H1 (cell line): ENCODE measurements around the gene ARHGEF11. TPM values are rescaled to one million over a fixed set of nuclear protein-coding genes. Genes with fewer than 3 reads are reported as not detected.
A peak's percentile ranks its signal among the peaks of the same experiment; 100 is the strongest.

ENCODE experiments used
- CTCF ChIA-PET: fragments of 300-600 bp; sonication (Branson Sonifier 250); formaldehyde crosslinking; loops from one replicate; lab custom pipeline; 2021; ENCODE audit not compliant: partially characterized antibody; lab: Charles Lee
- POLR2A ChIA-PET: fragments of 300-600 bp; sonication (Branson Sonifier 250); formaldehyde crosslinking; loops from one replicate; lab custom pipeline; 2021; ENCODE audit warnings: inconsistent platforms; ENCODE audit not compliant: partially characterized antibody; lab: Charles Lee
- DNase-seq, 2 experiments: peaks; one replicate each; pipeline versions ENCODE4 v3.0.0 to v3.0.0-alpha.2; 2010 to 2022; ENCODE audit warnings: low spot score in 2 of 2, low read depth in 1 of 2, mixed read lengths in 1 of 2
- FAIRE-seq: peaks from 2 replicates; lab custom pipeline; 2011; peaks lifted over from hg19 to GRCh38; lab: Jason Lieb, UNC
- H2AFZ ChIP-seq: 2 replicates; pipeline ENCODE4 v1.8.1; 2012; ENCODE audit warnings: low read length, inconsistent platforms
- H2AK5ac ChIP-seq: 2 replicates; pipeline ENCODE4 v1.6.1; 2013; ENCODE audit warnings: low read depth, low read length
- H2BK120ac ChIP-seq: replicated peaks from 2 replicates; pipeline ENCODE3; 2013; ENCODE audit warnings: low read depth, low read length, inconsistent platforms
- H2BK12ac ChIP-seq: 2 replicates; pipeline ENCODE4 v1.6.1; 2013; ENCODE audit warnings: low read depth, low read length
- H2BK15ac ChIP-seq: 2 replicates; pipeline ENCODE4 v1.6.1; 2013; ENCODE audit warnings: low read length
- H2BK20ac ChIP-seq: 2 replicates; pipeline ENCODE4 v1.6.1; 2013; ENCODE audit warnings: low read length
- H2BK5ac ChIP-seq: 2 replicates; pipeline ENCODE4 v1.6.1; 2013; ENCODE audit warnings: low read depth, low read length
- H3K14ac ChIP-seq: 2 replicates; pipeline ENCODE4 v1.6.1; 2013; ENCODE audit warnings: inconsistent platforms; ENCODE audit not compliant: insufficient read length
- H3K18ac ChIP-seq: 2 replicates; pipeline ENCODE4 v1.6.1; 2013; ENCODE audit warnings: low read length; ENCODE audit errors: extremely low read depth
- H3K23ac ChIP-seq: 2 replicates; pipeline ENCODE4 v1.6.1; 2013; ENCODE audit warnings: inconsistent platforms; ENCODE audit not compliant: insufficient read length
- H3K23me2 ChIP-seq: 2 replicates; pipeline ENCODE4 v1.6.1; 2013; ENCODE audit warnings: low read depth, low read length
- H3K27ac ChIP-seq: 2 replicates; pipeline ENCODE4 v1.6.1; 2011; ENCODE audit warnings: low read depth, low read length, inconsistent platforms
- H3K27me3 ChIP-seq, 4 experiments: replicated peaks in 1 of 4; 1 replicate in 1 of 4; 2 replicates in 3 of 4; pipeline versions ENCODE4 v1.6.1 to v1.8.1; 2011 to 2013; ENCODE audit warnings: low read length in 3 of 4, mild to moderate bottlenecking in 3 of 4, inconsistent platforms in 2 of 4, mixed read lengths in 2 of 4, moderate library complexity in 1 of 4; ENCODE audit not compliant: control insufficient read depth in 3 of 4, insufficient read depth in 3 of 4; ENCODE audit errors: extremely low read depth in 1 of 4
- H3K36me3 ChIP-seq, 4 experiments: 2 replicates each; pipeline versions ENCODE4 v1.6.1 to v1.8.1; 2011 to 2013; ENCODE audit warnings: mild to moderate bottlenecking in 4 of 4, low read length in 3 of 4, moderate library complexity in 2 of 4, control low read depth in 1 of 4, inconsistent platforms in 1 of 4; ENCODE audit not compliant: insufficient read depth in 4 of 4, control insufficient read depth in 2 of 4
- H3K4ac ChIP-seq: replicated peaks from 2 replicates; pipeline ENCODE3; 2013; ENCODE audit warnings: low read length, low read depth, mixed read lengths, inconsistent platforms; ENCODE audit not compliant: insufficient read length
- H3K4me1 ChIP-seq, 4 experiments: replicated peaks in 1 of 4; 1 replicate in 1 of 4; 2 replicates in 3 of 4; pipeline versions ENCODE4 v1.6.1 to v1.8.1; 2011 to 2013; ENCODE audit warnings: low read length in 3 of 4, inconsistent platforms in 2 of 4, mixed read lengths in 1 of 4; ENCODE audit not compliant: insufficient read depth in 4 of 4, control insufficient read depth in 3 of 4
- H3K4me2 ChIP-seq, 2 experiments: 2 replicates each; pipeline versions ENCODE4 v1.6.1 to v1.8.1; 2011 to 2013; ENCODE audit warnings: low read depth in 2 of 2, low read length in 2 of 2, control low read depth in 1 of 2, inconsistent platforms in 1 of 2, mild to moderate bottlenecking in 1 of 2; ENCODE audit not compliant: insufficient read depth in 1 of 2
- H3K4me3 ChIP-seq, 4 experiments: fragments of 200-600, 300-600 bp in 1 of 4; sonication (generic), shearing (Covaris generic), sonication (Bioruptor Twin) in 1 of 4; 2 replicates each; pipeline versions ENCODE4 v1.5.1 to v1.8.1; 2011 to 2016; ENCODE audit warnings: low read length in 4 of 4, low read depth in 3 of 4, control low read depth in 2 of 4, inconsistent platforms in 2 of 4, mild to moderate bottlenecking in 2 of 4, mixed read lengths in 1 of 4, moderate library complexity in 1 of 4; ENCODE audit not compliant: insufficient read depth in 2 of 4; ENCODE audit errors: extremely low read depth in 1 of 4
- H3K56ac ChIP-seq: replicated peaks from 2 replicates; pipeline ENCODE3; 2013; ENCODE audit warnings: low read depth, mild to moderate bottlenecking, mixed read lengths, low read length, inconsistent platforms; ENCODE audit not compliant: insufficient read length
- H3K79me1 ChIP-seq: 2 replicates; pipeline ENCODE4 v1.6.1; 2013; ENCODE audit warnings: low read depth, low read length, control low read depth
- H3K79me2 ChIP-seq, 2 experiments: 2 replicates each; pipeline versions ENCODE4 v1.6.1 to v1.8.1; 2012 to 2013; ENCODE audit warnings: low read length in 2 of 2, mild to moderate bottlenecking in 2 of 2, inconsistent platforms in 1 of 2; ENCODE audit not compliant: insufficient read depth in 2 of 2, control insufficient read depth in 1 of 2
- H3K9ac ChIP-seq, 4 experiments: replicated peaks in 1 of 4; 1 replicate in 1 of 4; 2 replicates in 3 of 4; pipeline versions ENCODE4 v1.6.1 to v1.8.1; 2011 to 2013; ENCODE audit warnings: low read depth in 3 of 4, low read length in 3 of 4, control low read depth in 2 of 4, mild to moderate bottlenecking in 2 of 4, moderate library complexity in 2 of 4, inconsistent platforms in 1 of 4; ENCODE audit errors: extremely low read depth in 1 of 4
- H3K9me3 ChIP-seq, 2 experiments: 2 replicates each; pipeline versions ENCODE4 v1.6.1 to v1.8.1; 2012 to 2013; ENCODE audit warnings: mild to moderate bottlenecking in 2 of 2, moderate library complexity in 2 of 2, control low read depth in 1 of 2, inconsistent platforms in 1 of 2, low read depth in 1 of 2, low read length in 1 of 2, mixed read lengths in 1 of 2; ENCODE audit not compliant: insufficient read depth in 2 of 2
- H4K20me1 ChIP-seq, 2 experiments: replicated peaks in 1 of 2; 2 replicates each; pipeline versions ENCODE3 to v1.8.1; 2011 to 2013; ENCODE audit warnings: inconsistent platforms in 2 of 2, low read length in 2 of 2, mild to moderate bottlenecking in 1 of 2; ENCODE audit not compliant: insufficient read depth in 2 of 2, control insufficient read depth in 1 of 2
- H4K5ac ChIP-seq: 2 replicates; pipeline ENCODE4 v1.6.1; 2013; ENCODE audit warnings: low read length, low read depth, mixed read lengths, inconsistent platforms; ENCODE audit not compliant: insufficient read length
- H4K8ac ChIP-seq: 2 replicates; pipeline ENCODE4 v1.8.0; 2013; ENCODE audit warnings: mild to moderate bottlenecking, moderate library complexity, low read length, inconsistent platforms; ENCODE audit not compliant: insufficient read depth; ENCODE audit errors: extremely low read depth
- H4K91ac ChIP-seq: replicated peaks from 2 replicates; pipeline ENCODE3; 2013; ENCODE audit warnings: low read length, mixed read lengths, inconsistent platforms; ENCODE audit not compliant: insufficient read length
- WGBS, 2 experiments: shearing (Covaris generic) in 1 of 2; methylation state at CpG; one replicate each; pipeline versions ENCODE4 v1.1.6 to v1.1.7; 2013 to 2015; ENCODE audit warnings: low lambda C conversion rate in 2 of 2, mixed read lengths in 2 of 2, inconsistent platforms in 1 of 2, low coverage in 1 of 2, missing lambda C conversion rate in 1 of 2; ENCODE audit not compliant: insufficient replicate concordance in 2 of 2, insufficient coverage in 1 of 2, insufficient read length in 1 of 2; ENCODE audit errors: extremely low coverage in 1 of 2, missing lambda C conversion rate in 1 of 2; 5-methylcytosine and 5-hydroxymethylcytosine counted together
- polyA plus RNA-seq, 7 experiments: library from polyadenylated mRNA; depleted of rRNA in 3 of 7; stranded (reverse) in 5 of 7; unstranded in 2 of 7; fragments of >200 nt in 5 of 7; fragments of 200-250 nt in 2 of 7; gene quantifications; 1 replicate in 5 of 7; 2 replicates in 1 of 7; 4 replicates in 1 of 7; pipeline versions ENCODE4 v1.2.1 to v1.2.3, GENCODE V29; 2011 to 2013; ENCODE audit warnings: missing spikeins in 2 of 7, mixed read lengths in 2 of 7
- total RNA-seq: library from RNA; stranded (reverse); fragmentation: NEBNext Ultra II Directional; extraction: Animal tissue kit (Norgen Biotek cat#: 25700); gene quantifications from 2 replicates; pipeline ENCODE4 v1.2.1, GENCODE V29; 2021

ARHGEF11 gene
- total and polyA plus RNA-seq, 2 of the 8 experiments (the other 6 are each of a cell fraction or from before 2014, with no cell fraction given) = 19.9 to 33.1 TPM

DNA sequence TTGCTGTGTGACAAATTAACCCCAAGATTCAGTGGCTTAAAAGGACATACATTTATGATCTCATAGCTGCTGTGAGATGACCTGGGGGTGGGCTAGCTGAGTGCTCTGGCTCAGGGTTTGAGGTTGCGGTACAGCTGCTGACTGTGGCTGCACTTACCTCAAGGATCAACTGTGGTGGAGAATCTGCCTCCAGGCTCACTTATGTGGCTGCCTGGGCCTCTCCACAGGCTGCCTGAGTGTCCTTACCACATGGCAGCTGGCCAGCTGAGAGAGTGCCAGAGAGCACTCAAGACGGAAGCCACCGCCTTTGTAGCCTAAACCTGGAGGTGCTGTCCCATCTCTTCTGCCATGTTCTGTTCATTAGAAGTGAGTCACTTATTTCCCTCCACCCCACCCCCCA lies 119.4 kb downstream of the ARHGEF11 start:
- H3K56ac ChIP-seq = no peak overlapping the region
- peak overlapping the region; percentile 8; the same call in 1 of the 2 replicates for H2AK5ac ChIP-seq
- H2BK12ac ChIP-seq = no peak overlapping the region
- H2BK15ac ChIP-seq = no peak overlapping the region
- POLR2A ChIA-PET = interaction anchor here (1.3 to 3.0 kb wide), 5 partner anchors 34 to 219 kb away, joined by 3 to 10 read pairs (median 7); no protein-coding TSS in a partner anchor
- no peak overlapping the region for H3K4ac ChIP-seq
- no peak overlapping the region for H3K27ac ChIP-seq
- H3K9ac ChIP-seq = no peak overlapping the region
- H3K36me3 ChIP-seq = no peaks in the 10 kb centered on the region
- FAIRE-seq (no peak), DNase-seq (no peak)
- peaks cover 3 to 21% (median 9%) of the 10 kb centered on the region in 4 experiments; a peak in 6 of 7 replicates for H3K4me1 ChIP-seq
- H3K4me2 ChIP-seq = no peak overlapping the region; a peak in 1 of 4 replicates
- no peak overlapping the region for H4K5ac ChIP-seq
- H4K20me1 ChIP-seq = peaks cover 3 to 19% of the 10 kb centered on the region in 2 experiments
- no peak overlapping the region for H4K91ac ChIP-seq
- no peak overlapping the region for H3K14ac ChIP-seq
- peaks cover 63 to 84% (median 82%) of the 10 kb centered on the region in 4 experiments for H3K27me3 ChIP-seq
- H3K18ac ChIP-seq = no peak overlapping the region
- no peak overlapping the region for H2AFZ ChIP-seq
- no peak overlapping the region for H2BK20ac ChIP-seq
- peaks cover 7% of the 10 kb centered on the region; the same call in 1 of the 2 replicates for H3K23me2 ChIP-seq
- CTCF ChIA-PET = interaction anchor here (0.8 to 11.8 kb wide), 16 partner anchors 9 to 268 kb away, joined by 3 to 287 read pairs (median 4); partner anchors contain the start of genes INSRR, NTRK1 and PEAR1
- H3K79me1 ChIP-seq = no peaks in the 10 kb centered on the region
- H3K23ac ChIP-seq = no peak overlapping the region
- 74% methylated on average over 3 of the region's 3 CpGs; no CpG with 5 or more reads in 1 of the 2 experiments for WGBS, 2 experiments
- H4K8ac ChIP-seq = no peak overlapping the region
- no peak overlapping the region for H2BK120ac ChIP-seq
- no peak overlapping the region for H2BK5ac ChIP-seq
- no peak overlapping the region for H3K4me3 ChIP-seq
- H3K9me3 ChIP-seq = no peaks in the 10 kb centered on the region
- H3K79me2 ChIP-seq = no peaks in the 10 kb centered on the region
